ENCODE data around the gene KIAA0753. TPM values are rescaled to one million over a fixed set of nuclear protein-coding genes. Genes with fewer than 3 reads are reported as not detected.

Gene KIAA0753
- total and polyA plus RNA-seq, 2 of the 8 experiments (the other 6 are each of a cell fraction or from before 2014, with no cell fraction given) = 5.0 to 27.1 TPM

DNA sequence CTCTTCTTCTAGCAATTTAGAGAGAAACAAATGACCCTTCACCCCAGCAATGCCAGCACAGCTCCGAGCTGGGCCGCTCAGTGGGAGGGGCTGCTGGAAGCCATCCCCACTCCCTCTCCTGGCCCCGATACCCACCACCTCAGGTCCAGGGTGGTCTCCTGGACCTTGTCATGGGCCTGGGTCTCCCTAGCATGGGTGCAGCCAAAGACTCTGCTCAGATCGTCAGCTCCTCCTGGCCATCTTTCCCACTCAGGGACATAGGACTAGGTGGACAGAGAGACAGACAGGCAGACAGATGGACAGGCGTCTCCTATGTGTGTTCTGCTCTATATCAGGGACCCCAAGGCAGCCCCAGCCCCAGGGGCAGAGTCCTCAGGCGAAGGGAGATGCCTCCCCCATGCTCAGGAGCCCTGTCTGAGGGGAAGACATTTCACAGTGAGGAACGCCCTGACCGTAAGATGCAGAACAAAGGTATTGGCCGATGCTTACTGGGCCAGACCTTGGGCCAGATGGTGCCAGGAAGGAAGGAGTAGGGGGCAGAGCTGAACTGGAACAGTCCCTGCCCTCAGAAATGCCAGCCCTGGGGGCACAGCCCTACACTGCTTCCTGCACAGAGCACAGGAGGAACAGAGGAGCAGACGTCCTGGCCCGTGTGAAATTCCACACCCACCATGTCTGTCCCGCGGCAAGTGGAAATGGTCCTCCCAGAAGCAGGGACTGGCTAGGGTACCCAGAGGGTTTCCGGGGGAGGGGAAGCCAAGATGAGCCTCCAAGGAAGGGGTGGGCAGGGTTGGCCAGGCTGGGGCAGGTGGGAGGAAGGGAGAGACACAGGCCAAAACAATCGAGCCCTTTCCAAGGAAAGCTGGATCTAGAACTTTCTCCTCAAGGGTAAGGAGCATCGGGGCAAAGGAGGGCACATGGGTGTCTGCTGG lies 97.2 kb downstream of the KIAA0753 start:
- no peak overlapping the region for H3K56ac ChIP-seq (replicated peaks; ENCODE audit: insufficient read length, low read depth, low read length)
- DNase-seq (ENCODE audit: low read depth in 1 of 2, low spot score in 2 of 2) = no peak
- FAIRE-seq = no peak
- H3K18ac ChIP-seq (ENCODE audit: extremely low read depth, low read length) = no peak overlapping the region
- H3K4me1 ChIP-seq (replicated peaks in 1 of 4; ENCODE audit: control insufficient read depth in 3 of 4, insufficient read depth in 4 of 4, low read length in 3 of 4) = peaks cover 0 to 9% (median 3%) of the 10 kb centered on the region in 4 experiments; a peak in 6 of 7 replicates
- H2BK20ac ChIP-seq (ENCODE audit: low read length) = no peak overlapping the region
- no peak overlapping the region for H2AK5ac ChIP-seq (ENCODE audit: low read depth, low read length)
- no peaks in the 10 kb centered on the region for H3K79me2 ChIP-seq (ENCODE audit: control insufficient read depth in 1 of 2, insufficient read depth in 2 of 2, low read length in 2 of 2)
- ChIA-PET CTCF (ENCODE audit: partially characterized antibody) (interaction anchor here (1.0 to 2.3 kb wide), 4 partner anchors 8 to 122 kb away, joined by 3 to 6 read pairs (median 4); no protein-coding TSS in a partner anchor), POLR2A (ENCODE audit: partially characterized antibody) (interaction anchor here (1.1 kb wide), 1 partner anchor 13 kb away, joined by 3 read pairs; no protein-coding TSS in a partner anchor)
- 0 out of 7 replicates have a peak, but pooled peaks cover 0 to 4% (median 0%) of the 10 kb centered on the region in 4 experiments for H3K27me3 ChIP-seq (replicated peaks in 1 of 4; ENCODE audit: control insufficient read depth in 3 of 4, extremely low read depth in 1 of 4, insufficient read depth in 3 of 4, low read length in 3 of 4)
- H4K5ac ChIP-seq (ENCODE audit: insufficient read length, low read depth, low read length) = no peak overlapping the region
- no peak overlapping the region for H4K8ac ChIP-seq (ENCODE audit: extremely low read depth, insufficient read depth, low read length)
- H4K91ac ChIP-seq (replicated peaks; ENCODE audit: insufficient read length, low read length) = no peak overlapping the region
- H3K23me2 ChIP-seq (ENCODE audit: low read depth, low read length) = no peaks in the 10 kb centered on the region; the same call in 1 of the 2 replicates
- H3K14ac ChIP-seq (ENCODE audit: insufficient read length) = no peak overlapping the region
- H3K9me3 ChIP-seq (ENCODE audit: insufficient read depth in 2 of 2, low read depth in 1 of 2, low read length in 1 of 2) = peaks cover 0 to 8% of the 10 kb centered on the region in 2 experiments; a peak in 1 of 4 replicates
- H3K27ac ChIP-seq (ENCODE audit: low read depth, low read length) = no peak overlapping the region
- no peak overlapping the region for H2BK5ac ChIP-seq (ENCODE audit: low read depth, low read length)
- no peak overlapping the region for H3K23ac ChIP-seq (ENCODE audit: insufficient read length)
- no peak overlapping the region; the same call in 1 of the 2 replicates for H2BK15ac ChIP-seq (ENCODE audit: low read length)
- H3K9ac ChIP-seq (replicated peaks in 1 of 4; ENCODE audit: extremely low read depth in 1 of 4, low read depth in 3 of 4, low read length in 3 of 4) = no peak overlapping the region
- no peak overlapping the region for H3K4me2 ChIP-seq (ENCODE audit: insufficient read depth in 1 of 2, low read depth in 2 of 2, low read length in 2 of 2)
- no peaks in the 10 kb centered on the region; the same call in 1 of the 2 replicates for H3K79me1 ChIP-seq (ENCODE audit: low read depth, low read length)
- no peak overlapping the region for H2BK120ac ChIP-seq (replicated peaks; ENCODE audit: low read depth, low read length)
- no peak overlapping the region for H2AFZ ChIP-seq (ENCODE audit: low read length)
- H3K4ac ChIP-seq (replicated peaks; ENCODE audit: insufficient read length, low read depth, low read length) = no peak overlapping the region
- WGBS, 2 experiments (ENCODE audit: extremely low coverage in 1 of 2, insufficient coverage in 1 of 2, insufficient read length in 1 of 2, insufficient replicate concordance in 2 of 2, low coverage in 1 of 2, low lambda C conversion rate in 2 of 2, missing lambda C conversion rate in 1 of 2) = 89% methylated on average over 16 of the region's 16 CpGs; no CpG with 5 or more reads in 1 of the 2 experiments
- H2BK12ac ChIP-seq (ENCODE audit: low read depth, low read length) = no peak overlapping the region
- H4K20me1 ChIP-seq (replicated peaks in 1 of 2; ENCODE audit: control insufficient read depth in 1 of 2, insufficient read depth in 2 of 2, low read length in 2 of 2) = no peaks in the 10 kb centered on the region
- H3K4me3 ChIP-seq (ENCODE audit: extremely low read depth in 1 of 4, insufficient read depth in 2 of 4, low read depth in 3 of 4, low read length in 4 of 4) = no peak overlapping the region
- H3K36me3 ChIP-seq (ENCODE audit: control insufficient read depth in 2 of 4, insufficient read depth in 4 of 4, low read length in 3 of 4) = no peaks in the 10 kb centered on the region
- no peak for TF ChIP-seq MAFK (IDR thresholded peaks at IDR 0.05; ENCODE audit: low read depth, low read length)
- no peak for TF ChIP-seq NRF1 (IDR thresholded peaks at IDR 0.05; ENCODE audit: low read depth, low read length)
- no peak for TF ChIP-seq KDM5A (IDR thresholded peaks at IDR 0.05; ENCODE audit: low read length)
- no peak for TF ChIP-seq ATF2 (IDR thresholded peaks at IDR 0.05; ENCODE audit: low read length)
- TF ChIP-seq RNF2 (IDR thresholded peaks at IDR 0.05; ENCODE audit: borderline replicate concordance, low read depth, low read length, missing control alignments, poor library complexity, severe bottlenecking) = no peak
- TF ChIP-seq POLR2AphosphoS5 (IDR thresholded peaks at IDR 0.05; ENCODE audit: low read depth, low read length) = no peak
- TF ChIP-seq BCL11A (IDR thresholded peaks at IDR 0.05; ENCODE audit: low read depth in 2 of 2, low read length in 2 of 2) = no peak
- TF ChIP-seq TAF7 (optimal IDR thresholded peaks at IDR 0.05; ENCODE audit: borderline replicate concordance, low read depth, low read length) = no peak
